RKO (cell line): ENCODE measurements around the gene FHIT.
"Not testable (repeated sequence)": the region's sequence is repeated elsewhere in the genome, so short reads cannot be mapped to it uniquely, and the experiment has no call there.

ENCODE experiments used
- DNase-seq: peaks from one replicate; pipeline ENCODE4 v3.0.0-alpha.2; 2016; ENCODE audit warnings: low spot score

FHIT gene

DNA sequence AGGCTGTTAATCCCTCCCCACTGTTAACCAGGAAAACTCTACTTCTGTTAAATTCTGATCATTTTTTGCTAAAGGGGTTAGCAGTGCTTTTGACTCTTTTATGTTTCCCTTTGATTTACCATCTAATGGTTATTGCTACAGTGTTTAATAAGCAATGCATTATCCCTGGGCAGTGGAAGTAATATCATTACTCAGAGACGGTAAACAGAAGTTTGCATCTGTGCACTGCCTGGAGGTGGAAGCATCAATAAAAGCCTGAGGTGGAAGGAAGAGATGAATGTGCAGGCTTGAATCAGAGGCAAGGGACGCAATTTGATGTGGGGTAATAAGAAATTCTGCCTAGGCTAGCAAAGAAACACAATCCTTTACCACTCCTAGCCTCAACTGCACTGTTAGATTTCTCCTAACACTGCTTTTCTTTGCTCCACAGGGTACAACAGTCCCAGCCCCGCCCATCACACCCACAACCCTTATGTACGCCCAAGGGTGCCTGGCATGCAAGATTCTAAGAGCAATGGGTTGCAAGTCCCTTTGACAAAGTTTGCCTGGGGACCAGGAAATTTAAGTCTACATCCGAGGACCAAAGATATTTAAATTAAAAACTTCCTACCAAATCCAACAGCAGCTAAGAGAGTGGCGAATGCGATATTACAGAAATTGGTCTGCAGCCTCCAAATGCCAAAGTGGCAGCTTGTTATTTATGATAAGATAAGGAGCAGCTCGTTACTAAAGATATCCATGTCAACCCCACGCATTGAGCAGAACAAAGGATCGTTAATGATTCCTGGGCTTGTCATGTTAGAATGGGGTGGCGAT is 261.4 kb downstream of the FHIT start:
- DNase-seq, result no peak

DNA sequence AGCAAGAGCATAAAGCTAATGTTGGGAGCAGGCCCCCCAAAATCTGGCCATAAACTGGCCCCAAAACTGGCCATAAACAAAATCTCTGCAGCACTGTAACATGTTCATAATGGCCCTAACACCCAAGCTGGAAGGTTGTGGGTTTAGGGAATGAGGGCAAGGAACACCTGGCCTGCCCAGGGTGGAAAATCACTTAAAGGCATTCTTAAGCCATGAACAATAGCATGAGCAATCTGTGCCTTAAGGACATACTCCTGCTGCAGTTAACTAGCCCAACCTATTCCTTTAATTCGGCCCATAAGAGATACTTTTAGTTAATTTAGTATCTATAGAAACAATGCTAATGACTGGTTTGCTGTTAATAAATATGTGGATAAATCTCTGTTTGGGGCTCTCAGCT is 264.1 kb downstream of the FHIT start:
- DNase-seq, result not testable (repeated sequence)

DNA sequence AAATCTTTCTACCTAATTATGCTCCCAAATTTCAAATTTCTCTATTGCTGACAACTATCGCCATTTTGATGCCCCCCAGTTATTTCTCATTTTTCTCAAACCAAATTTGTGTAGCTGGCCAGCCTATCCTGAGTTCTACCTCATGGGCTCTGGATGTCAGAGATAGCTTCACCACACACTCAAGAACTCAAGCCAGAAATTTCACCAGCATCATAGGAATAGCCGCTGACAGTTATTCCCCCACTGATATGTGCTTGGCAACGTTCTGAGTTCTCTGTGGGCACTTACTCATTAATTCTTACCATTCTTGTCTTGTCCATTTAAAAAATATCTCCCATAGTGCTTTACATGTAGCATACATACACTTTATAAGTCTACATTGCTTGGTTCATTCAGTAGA is 264.7 kb downstream of the FHIT start:
- DNase-seq, result no peak

DNA sequence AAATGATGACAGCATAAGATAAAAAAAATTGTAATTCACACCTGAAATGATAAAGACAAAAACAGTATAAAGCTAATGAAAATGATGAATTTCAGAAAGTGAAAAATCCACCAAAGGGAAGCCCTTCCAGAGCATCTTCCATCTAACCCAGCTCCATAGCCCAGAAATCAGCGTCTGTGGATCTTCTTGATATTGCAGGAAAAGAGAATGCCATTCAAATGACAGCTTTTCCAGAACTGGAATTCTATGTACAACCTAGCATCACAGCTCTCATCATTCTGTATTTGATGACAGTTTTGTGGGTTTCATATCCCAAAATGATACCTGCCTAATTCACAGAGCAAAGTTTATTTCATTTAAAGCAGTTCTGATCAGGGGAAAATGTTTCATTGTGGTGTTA is 267.3 kb downstream of the FHIT start:
- no peak for DNase-seq

DNA sequence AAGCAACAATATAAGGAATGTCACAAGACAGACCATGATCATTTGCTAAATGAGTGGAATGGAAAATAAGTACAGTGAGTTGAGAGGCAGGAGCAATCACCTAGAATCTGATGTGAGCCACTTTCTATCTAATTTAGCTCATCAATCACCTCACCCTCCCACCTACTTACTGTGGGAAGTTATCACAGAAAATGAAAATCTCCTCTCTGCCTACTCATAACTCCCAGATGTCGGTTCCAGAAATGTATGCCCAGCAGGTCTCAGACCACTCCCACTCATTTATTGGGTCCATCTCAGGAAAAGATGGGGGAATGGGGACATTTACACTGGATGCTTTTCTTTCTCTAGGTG is 270.9 kb downstream of the FHIT start:
- no peak for DNase-seq

DNA sequence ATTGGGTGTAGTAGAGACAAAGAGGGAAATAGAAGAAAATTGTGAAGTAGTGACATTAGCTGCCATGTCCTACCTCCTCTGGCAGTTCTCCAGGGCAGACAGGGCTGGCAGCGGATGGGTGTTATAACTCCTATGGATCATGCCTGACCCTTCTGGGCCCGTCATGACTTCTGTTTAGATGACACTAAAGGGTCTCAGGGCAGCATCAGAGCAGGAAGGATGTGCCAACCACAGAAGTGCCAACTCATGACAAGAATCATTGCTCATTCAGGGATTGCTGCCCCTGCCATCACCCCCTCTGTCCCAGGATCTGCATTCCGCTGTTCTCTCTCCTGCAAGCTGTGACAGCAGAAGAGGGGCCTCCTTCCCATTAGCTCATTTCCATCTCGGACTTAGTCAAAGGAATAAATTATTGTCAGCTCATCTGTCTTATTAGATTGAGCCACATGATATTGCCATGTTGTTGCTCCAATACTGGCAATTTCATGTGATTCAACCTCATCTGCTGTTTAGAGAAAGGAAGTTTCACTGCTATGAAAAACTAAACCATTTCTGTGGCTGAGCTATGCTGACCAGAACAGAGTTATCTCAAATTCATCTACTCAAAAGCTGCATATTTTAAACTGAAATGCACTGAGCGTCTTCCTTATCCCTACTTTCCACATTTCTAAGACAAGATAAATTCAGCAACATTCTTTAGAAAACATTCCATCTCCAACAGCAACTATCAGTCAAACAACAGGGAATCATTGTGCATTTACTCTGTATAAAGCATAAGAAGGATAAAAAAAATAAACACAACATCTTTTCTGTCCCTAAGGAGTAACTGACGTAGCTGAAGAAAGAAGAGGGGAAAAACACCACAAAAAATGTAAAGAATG is 271.6 kb downstream of the FHIT start:
- no peak for DNase-seq

DNA sequence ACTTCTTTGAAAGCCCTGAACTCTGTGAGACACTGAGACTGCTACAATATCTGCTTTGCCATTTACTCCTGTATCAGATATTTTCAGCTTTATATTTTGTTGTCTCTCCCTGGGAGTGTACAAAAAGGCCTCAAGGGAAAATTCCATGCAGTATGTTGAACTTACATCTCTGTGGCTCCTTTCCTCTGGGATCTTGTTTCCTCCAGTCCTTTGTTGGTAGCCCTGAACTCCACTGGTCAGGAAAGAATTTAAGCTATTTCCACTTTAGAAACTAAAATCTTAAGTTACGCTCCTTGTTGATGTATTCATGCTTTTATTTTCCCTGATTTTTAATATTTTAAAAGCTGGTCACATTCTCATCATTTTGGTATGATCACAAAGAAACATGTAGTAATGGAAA is 277.9 kb downstream of the FHIT start:
- DNase-seq, result no peak

DNA sequence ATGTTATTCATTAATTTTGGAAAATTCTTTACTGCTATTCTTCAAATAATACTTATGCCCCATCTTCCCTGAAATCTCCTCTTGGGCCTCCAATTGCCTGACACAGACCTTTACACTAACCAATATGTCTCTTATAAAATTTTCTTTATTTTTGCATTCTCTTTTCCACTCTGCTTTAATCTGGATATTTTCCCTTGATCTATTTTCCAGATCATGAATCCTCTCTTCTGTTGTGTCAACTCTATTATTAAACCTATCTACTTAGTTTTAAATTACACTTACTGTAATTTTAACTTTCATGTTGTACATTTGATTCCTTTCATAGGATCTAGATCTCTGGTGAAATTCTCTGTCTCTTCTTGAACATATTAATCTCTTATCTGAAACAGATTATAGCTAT is 278.7 kb downstream of the FHIT start:
- no peak for DNase-seq

DNA sequence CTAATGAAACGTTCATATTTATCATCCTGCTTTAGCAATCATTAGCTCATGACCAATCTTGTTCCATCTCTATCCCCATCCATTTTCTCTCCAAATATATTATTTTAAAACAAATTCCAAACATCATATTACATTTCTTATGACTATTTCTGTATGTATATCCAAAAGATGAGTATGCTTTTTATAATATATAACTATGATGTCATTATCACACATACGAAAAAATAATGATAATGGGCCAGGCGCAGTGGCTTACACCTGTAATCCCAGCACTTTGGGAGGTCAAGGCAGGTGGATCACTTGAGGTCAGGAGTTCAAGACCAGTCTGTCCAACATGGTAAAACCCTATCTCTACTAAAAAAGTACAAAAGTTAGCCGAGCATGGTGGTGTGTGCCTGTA is 280.4 kb downstream of the FHIT start:
- DNase-seq, result no peak

DNA sequence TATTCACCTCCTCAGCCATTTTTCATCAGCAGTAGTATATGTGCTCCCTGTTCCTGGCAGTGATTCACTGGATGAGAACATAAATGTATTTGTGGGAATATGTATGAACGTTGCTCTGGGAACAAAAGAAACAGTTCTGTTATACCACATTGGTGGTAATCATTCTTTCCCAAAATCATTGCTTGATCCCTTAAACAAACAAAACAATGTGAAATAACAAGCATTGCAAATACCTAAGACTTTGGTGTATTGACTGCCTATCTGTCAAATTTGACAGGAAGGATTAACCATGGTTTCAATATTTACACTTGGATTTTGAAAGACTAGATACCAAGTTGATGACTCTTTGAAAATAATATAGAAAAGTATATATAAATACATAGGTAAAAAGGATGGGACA is 284.1 kb downstream of the FHIT start:
- DNase-seq, result no peak

DNA sequence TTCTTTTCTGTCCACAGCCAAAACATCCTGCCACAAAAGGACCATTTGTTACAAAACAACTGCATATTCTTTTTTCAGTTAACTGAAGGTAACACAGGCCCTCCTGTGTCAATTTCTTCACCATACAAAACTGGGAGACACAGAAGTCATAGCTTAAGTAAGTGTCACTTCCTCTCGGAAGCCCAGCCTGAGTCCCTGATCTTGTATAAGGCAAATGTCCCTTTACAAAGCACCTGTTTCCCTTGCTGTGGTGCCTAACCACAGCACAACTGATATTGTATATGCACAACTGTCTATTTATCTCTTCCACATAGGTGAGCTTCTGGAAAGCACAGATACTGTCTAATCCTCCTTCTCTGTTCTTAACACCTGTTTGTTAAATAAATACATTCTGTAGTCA is 293.7 kb downstream of the FHIT start:
- DNase-seq, result no peak

DNA sequence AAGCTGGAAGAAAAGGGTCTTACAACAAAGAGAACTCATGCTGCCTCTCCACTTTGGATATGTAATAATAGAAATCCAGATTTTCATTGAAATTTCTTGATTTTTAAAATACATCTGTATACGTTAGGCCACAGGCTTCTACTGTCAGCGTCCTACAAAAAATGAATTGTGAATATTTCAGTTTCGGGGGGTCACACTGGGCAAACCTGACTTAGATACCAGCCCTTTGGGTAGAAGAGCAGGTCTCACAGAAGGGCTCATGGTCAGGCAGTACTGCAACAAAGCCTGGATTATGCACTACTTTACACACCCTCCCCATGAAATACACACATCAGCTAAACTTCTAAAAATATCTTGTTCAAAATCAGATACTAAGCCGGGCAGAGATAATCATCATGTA is 294.5 kb downstream of the FHIT start:
- DNase-seq, result no peak

DNA sequence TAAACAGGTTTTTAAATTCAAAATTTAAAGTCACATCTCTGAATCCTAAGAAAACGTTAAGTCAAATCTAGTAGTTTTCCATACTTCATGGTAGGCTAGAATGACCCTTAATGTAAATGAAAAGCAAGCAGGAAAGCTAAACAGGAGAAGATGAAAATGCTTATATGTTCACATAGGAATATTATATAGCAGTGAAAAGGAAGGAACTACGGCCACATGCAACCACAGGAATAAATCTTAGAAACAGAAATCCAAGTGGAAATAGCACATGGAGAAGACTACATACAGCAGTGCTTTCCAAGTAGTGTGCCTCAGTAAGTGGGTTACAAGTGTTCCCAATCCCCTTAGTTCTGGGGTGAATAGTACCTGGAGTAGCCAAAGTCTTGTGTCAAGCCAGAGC is 296.2 kb downstream of the FHIT start:
- no peak for DNase-seq

DNA sequence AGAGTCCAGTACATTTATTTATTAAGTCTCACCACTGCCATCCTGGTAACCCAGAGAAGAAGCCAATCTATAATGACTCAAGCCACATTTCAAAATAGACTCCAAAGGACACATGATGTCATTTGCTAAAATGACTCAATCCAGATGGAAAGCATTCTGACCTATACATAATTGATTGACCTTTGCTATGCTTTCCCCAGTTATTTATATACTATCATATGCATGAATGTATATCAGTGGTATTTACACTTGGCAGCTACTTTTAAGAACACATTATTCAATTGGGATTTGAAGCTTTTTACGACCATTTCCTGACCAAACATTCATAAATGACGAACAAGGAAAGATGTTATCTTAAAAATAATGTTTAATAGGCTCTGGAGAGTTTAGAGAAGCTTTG is 297.2 kb downstream of the FHIT start:
- DNase-seq, result peak; percentile 22

DNA sequence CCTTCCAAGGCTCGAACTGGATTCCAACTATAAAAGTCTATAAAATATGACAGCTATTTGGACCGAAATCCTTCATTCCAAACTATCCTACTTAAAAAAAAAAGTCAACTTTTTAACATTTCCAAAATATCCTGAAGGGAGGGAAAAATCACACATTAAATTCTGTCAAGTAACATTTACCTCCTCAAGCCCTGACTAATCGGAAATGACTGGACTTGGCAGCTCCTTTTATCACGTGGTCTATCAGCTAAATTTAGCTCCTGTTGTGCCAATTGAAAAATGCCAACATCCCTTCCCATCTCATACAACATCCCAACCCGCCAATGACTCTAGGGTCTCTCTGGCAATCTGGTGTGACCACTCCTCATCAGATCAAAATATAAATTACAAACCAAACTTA is 297.9 kb downstream of the FHIT start:
- peak; percentile 4 for DNase-seq

DNA sequence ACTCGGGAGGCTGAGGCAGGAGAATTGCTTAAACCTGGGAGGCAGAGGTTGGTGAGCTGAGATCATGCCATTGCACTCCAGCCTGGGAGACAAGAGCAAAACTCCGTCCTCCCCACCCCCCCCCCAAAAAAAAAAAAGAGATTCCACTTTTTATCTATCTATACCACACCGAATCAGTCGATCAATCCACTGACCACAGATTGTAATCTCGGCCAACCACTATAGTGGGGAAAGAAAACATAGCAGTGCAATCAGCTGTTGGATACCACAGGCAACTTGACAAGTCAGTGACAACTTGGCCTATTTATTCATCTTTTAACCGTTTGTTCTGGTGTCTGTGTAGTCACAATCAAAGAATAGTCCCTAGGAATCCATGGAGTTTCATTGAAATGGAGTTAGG is 299.2 kb downstream of the FHIT start:
- no peak for DNase-seq

DNA sequence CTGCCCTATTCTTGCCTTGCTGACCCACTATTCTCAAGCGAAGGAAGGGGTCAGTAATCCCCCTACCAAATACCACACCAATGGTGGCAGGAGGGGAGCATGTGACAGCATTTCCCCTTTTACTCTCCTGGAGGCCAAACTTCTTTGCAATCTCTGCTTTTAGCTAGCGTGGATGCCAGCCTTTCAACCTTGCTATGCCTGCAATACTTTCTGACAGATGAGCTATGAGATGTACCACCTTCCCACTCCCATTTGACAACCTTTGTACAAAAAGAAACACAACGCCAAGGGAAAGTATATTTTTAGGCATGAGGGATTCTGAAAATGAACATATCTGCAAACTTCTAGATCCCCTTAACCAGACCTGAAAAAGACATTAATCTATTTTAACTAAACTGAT is 302.1 kb downstream of the FHIT start:
- DNase-seq, result no peak

DNA sequence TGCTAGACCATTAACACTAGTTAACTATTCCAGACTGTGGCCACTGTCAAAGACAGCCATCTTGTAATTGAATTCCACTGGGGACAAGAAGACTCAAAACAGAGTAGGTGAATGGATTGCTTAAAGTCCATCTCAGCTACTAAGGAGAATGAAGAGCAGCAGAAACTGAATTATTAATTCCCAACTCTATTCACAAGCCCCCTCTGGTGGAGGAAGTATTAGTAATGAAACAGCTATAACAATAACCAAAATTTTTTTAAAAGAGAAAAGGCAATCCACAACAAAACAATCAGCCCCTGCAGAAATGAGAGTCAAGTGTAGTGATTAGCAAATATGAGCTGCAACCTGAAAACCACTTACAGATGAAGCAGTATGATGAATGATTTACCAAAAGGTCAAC is 302.8 kb downstream of the FHIT start:
- no peak for DNase-seq

DNA sequence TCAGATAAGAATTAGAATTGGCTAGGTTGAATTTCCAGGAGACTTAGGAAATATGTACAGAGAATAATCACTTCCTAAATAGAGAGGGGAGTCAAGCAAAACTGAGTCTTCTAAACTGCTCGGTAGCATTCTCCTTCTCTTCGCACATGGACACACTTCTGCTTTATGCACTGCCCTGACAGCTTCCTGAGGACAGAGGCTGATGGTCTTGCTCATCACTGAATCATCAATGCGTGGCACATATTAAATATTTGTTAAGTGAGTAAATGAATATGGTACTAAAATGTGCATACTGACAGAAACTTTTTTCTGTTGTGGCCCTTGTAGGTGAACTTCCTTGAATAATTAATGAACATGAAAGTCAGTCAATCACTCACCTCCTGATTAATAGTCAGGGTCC is 315.5 kb downstream of the FHIT start:
- peak; percentile 80 for DNase-seq

DNA sequence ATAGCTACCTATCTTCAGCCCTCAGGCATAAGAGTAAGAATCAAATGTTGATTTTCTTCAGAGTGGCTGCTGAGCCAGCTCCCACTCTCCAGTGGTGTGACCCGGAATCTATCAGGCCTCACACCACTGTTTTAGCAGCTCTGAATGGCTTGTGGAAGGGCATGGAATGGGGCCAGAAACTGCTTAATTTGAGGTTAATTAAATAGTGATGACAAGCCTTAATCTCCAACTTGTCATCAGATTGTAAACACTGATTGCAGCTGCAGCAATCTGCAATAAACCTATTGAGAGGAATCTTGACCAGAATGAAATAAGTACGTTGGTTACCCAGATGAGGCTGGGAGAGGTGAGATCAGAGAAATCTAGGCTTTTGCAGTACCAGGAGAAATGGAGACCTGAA is 317.4 kb downstream of the FHIT start:
- DNase-seq, result no peak

DNA sequence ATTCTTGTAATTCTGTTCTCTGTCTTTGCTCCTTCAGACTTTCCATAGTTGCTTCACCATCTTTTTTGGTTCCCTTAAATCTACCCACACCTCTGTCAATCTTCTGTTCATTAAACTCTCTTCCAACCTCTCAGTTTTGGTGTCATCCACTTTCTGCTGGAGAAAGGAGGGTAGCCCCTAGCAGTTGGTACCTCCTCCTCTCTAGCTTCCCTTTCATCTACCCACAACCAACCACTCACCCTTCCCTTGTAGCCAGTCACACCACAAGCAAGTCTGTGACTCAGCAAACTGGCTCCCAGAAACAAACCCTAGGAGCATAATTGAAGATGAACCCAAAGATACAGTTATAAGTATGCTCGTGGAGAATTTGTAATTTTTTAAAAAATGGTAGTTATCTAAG is 318.6 kb downstream of the FHIT start:
- no peak for DNase-seq

DNA sequence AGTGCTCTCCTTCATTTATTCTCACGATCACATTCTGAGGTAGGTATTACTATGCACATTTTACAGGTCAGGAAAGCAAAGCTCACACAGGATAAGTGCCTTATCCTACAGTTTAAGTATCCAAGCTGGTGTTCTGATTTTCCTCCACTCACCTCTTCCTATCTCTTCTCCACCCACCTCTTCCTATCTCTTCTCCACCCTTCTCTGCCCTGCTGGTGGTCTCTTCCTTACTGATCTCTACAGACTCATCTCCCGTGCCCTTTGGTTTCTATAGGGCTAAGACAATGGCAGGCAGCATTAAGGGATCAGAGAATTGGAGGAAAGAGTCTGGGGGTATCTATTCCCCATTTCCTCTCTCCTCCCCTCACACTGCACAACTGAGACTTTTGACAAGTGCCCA is 319.1 kb downstream of the FHIT start:
- DNase-seq, result no peak

DNA sequence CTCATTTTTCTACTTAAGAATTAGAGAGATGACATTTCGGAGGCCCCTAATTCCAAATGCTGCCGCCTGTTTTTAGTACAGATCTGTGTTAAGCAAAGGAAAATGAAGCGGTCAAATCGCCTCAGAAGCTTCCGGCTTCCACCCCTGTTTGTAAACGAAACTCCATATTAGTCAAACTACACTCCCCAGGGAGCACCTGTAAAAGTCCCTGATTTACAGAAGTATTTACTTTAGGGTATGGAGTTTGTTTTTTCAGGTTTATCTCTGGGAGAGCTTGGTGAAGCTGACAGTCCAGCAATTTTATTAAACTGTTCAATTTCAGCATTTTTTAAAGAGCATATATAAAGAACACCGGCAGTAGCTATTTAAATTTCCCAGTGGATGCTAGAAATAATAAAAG is 319.8 kb downstream of the FHIT start:
- no peak for DNase-seq

DNA sequence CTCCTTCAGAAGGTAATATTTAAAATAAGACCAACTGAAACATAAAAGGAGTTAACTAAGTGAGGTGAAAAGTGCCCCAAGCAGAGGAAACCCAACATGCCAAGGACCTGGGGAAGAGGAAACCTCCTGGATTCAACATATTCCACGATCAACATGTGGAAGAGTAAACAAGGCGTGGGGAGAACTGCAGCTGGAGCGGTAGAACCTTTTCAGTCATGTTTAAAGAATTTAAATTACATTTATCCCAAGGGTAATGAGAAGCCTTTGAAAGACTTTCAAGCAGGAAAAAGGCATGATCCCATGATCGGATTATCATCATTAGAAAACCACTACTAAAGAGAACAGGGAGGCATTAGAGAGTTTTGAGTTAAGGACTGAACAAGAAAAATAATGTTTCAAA is 330.7 kb downstream of the FHIT start:
- no peak for DNase-seq
